Activated CD8-positive, alpha-beta memory T cell treated with anti-CD3 and anti-CD28 coated beads for 4 hours (primary cell): ENCODE data around the gene LST1.

Experiments
- DNase-seq, 2 donors: peaks; one replicate each; pipeline ENCODE4 v3.0.0-alpha.2; 2020; ENCODE audit warnings: low read depth in 2 of 2

The LST1 gene

DNA sequence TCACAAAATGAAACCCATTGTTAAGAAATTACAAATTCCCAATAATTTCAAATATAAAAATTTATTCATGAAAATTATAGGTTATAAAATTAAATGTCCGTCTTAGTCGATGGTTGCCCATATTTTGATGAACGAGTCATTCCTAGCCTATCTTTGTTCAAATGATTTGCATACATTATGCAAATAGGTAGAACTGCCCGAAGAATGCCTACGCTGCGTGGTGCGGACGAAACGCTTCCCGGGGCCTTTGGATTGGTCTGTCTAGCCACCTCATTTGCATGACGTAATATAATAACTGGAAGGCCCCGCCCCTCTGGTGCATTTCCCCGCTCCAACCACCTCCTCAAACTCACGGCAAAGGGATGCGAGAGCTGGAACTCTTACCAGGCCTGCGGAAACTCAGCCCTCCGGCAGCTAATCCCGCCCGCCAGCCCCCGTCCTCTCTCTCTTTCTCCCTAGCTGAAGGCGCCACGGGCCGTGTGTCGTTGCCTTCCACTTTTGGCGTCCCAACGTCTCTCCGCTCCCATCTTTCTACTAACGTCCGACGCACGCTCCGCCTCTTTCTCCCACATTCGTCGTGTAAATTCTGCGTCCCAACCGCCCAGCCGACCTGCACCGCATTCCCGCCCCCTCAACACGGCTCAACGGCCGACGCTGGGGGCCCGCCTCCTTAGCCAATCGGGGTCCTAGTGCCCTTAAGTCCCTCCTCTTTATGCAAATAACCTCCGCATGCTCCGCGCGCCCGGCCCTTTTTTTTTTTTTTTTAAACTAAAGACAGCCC is 33.9 kb downstream of the LST1 start:
- DNase-seq: peak; percentile 79 to 95

DNA sequence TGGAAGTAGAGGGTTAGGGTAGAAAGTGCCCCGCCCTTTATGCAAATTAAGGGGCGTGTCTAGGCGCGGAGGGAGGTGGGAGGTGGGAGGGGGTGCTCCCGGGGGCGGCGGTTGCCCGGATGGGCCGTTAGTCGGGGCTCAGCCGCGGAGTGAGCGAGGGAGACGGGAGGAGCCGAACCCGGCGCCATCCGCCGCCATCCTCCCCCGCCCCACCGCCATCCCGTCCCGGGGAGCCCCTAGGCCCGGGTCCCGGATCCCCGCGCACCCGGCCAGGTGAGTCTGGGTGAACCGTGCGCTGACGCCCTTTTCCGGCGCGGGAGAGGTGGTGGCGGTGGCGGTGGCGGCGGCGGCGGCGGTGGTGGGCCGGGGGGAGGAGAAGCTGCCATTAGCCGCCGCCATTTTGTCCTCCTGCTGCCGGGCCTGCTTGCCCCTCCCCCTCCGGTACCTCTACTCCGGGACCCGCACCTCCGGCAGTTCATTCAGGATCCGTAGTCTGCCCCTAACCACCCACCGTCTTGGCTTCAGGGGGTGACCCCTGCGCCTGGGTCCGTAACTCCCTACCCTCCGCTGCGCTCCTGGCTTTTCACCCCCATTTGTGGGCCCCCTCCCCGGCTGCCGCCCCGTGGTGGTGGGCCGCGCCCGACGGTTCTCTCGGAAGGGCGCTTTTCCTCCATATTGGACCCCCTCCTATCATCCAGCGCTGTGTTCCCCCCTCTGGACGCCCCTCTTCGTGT is 34.7 kb downstream of the LST1 start, which contains the start of gene PRRC2A:
Gene PRRC2A, plus strand, starts transcription at position 130 of the 734 bp plus-strand sequence. CDS start 2,075 bp downstream, outside the sequence.
- DNase-seq: peak; percentile 64 to 95

DNA sequence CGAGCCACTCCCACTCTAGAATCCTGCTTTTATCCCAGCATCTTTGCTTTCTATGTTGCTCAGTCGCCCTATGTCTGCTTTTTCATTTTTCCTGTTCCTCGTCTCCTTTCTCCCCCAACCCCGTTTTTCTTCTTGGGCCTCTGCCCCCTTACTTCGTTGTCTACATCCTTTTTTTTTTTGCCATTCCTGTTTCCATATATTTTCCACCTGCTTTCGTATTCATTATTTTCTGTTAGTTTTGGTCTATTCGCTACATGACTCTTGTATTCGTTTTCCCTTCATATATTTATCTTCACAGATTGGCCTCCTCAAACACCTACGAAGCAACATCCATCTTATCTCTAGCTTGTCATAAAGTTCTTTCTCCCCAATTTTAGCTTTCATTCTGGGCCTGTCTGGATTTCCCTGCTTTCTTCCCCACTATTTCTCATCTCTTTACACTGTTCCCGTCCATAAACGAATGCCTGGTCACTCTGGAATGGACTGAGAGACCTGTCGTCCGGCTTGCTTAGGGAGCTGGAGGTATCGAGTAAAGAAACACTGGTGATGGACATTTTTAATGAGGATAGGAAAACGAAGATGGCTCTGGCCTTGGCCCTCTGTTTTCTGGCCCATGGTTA is 35.4 kb downstream of the LST1 start:
- DNase-seq: no peak

DNA sequence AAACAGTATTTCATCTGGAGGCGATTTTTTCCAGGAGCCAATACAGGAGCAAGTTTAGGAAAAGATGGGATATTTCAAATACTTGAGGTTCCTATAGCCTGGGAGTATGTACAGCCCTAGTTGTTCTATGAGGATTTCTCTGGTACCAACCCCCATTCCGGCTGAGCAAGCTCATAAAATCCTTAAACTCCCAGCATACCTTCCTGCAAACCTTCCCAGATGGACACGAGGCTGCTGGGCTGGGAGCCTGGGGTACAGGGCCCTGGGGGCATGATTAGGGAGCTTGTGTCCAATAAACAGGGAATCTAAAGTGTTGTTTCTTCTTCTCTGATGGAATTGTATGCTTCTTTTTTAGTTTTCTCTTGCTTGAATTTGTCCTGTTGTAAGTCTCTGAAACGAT is 35.9 kb downstream of the LST1 start:
- no peak for DNase-seq

DNA sequence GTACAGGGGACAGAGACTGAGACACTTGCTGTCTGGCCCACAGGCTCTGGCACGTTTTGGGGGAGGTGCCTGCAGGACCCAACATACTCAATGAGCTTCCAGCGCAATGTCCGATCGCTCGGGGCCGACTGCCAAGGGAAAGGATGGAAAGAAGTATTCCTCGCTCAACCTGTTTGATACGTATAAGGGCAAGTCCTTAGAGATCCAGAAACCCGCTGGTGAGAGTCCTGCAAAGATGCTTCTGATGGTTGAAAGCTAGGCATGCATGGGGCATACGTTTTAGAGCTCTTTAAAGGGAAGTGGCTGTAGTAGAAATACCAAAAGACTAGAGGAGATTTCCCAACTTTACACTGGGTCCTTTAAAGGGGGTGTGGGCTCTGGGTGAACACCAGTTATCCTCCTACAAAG is 36.6 kb downstream of the LST1 start:
- no peak for DNase-seq

DNA sequence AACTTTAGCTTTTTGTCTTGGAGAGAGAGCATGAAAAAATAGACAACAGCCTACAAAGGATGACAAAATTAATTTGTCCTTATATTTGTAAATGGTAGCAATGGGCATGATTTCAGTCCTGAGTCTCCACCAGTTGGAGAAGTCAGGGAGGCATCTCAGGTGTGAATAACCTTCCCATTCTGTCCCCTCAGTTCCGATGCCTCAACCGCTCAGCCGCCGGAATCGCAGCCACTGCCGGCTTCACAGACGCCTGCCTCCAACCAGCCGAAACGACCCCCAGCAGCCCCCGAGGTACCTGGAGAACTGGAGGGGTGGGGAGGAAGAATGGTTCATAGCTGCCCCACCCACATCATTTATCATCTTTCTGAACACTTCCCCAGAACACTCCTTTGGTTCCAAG is 38.0 kb downstream of the LST1 start:
- DNase-seq: no peak

DNA sequence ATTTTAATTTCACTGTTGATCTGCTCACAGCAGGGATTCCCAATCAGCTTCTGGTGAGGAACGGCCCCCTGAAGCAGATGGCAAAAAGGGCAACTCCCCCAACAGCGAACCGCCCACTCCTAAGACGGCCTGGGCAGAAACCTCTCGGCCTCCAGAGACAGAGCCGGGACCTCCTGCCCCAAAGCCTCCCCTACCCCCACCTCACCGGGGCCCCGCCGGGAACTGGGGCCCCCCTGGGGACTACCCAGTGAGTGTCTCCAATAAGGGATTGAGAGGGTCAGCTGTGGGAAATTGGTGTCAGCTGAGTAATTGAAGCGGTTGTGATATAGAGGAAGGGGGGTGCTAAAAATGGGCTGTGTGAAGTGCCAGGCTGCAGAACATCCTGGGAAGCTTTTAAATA is 40.9 kb downstream of the LST1 start:
- DNase-seq: no peak

DNA sequence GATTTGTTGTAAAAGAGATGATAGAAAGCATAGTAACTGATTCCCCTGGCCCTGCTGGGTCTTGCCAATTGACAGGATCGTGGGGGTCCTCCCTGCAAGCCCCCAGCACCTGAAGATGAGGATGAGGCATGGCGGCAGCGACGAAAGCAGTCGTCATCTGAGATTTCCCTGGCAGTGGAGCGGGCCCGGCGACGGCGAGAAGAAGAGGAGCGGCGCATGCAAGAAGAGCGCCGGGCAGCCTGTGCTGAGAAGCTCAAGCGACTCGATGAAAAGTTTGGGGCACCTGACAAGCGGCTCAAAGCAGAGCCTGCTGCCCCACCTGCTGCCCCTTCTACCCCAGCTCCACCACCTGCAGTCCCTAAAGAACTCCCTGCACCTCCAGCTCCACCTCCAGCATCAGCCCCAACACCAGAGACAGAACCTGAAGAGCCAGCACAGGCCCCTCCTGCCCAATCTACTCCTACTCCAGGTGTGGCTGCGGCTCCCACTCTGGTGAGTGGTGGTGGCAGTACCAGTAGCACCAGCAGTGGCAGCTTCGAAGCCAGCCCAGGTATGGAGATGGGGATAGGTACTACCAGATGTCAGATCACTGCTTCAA is 41.7 kb downstream of the LST1 start:
- no peak for DNase-seq

DNA sequence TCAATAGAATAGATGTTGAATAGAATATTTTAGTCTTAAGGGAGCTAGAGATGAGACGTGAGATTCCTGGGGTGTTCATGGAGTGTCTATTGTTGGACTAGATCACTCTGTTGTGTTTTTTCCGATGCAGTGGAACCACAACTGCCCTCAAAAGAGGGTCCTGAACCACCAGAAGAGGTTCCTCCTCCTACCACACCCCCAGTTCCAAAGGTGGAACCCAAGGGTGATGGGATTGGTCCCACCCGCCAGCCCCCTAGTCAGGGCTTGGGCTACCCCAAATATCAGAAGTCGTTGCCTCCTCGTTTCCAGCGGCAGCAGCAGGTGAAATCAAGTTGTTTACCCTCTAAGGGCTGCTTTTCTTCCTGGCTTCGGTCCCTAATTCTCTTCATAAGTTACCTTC is 42.9 kb downstream of the LST1 start:
- no peak for DNase-seq

DNA sequence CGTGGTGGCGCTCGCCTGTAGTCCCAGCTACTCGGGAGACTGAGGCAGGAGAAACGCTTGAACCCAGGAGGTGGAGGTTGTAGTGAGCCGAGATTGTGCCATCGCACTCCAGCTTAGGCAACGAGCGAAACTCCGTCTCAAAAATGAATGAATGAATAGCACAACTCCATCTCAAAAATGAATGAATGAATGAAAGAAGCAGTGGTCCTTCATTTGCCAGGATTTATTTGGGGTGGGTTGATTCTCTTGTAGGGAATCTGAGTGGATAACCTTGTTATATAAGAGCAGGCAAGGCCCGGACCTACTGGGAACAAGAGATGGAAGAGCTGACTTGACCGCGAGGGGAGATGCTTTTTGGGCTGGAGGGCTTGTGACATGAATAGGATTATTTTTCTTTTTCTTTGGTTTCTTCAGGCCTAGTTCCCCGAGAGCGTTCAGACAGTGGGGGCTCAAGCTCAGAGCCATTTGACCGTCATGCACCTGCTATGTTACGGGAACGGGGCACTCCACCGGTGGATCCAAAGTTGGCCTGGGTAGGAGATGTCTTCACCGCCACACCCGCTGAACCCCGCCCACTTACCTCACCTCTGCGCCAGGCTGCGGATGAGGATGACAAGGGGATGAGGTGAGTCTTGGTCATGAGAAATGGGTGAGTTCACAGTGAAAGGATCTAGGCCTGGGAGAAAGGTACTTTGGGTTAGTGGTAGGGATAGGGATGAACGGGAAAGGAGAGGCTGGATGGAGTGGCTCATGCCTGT is 44.3 kb downstream of the LST1 start:
- DNase-seq: no peak

DNA sequence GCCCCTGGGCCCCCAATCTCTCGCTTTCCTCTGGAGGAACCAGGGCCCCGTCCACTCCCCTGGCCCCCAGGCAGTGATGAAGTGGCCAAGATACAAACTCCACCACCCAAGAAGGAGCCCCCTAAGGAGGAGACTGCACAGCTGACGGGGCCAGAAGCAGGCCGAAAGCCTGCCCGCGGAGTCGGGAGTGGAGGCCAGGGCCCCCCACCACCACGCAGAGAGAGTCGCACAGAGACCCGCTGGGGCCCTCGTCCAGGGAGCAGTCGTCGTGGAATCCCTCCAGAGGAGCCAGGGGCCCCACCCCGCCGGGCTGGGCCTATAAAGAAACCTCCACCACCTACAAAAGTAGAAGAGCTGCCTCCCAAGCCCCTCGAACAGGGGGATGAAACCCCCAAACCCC is 45.1 kb downstream of the LST1 start:
- DNase-seq: no peak

DNA sequence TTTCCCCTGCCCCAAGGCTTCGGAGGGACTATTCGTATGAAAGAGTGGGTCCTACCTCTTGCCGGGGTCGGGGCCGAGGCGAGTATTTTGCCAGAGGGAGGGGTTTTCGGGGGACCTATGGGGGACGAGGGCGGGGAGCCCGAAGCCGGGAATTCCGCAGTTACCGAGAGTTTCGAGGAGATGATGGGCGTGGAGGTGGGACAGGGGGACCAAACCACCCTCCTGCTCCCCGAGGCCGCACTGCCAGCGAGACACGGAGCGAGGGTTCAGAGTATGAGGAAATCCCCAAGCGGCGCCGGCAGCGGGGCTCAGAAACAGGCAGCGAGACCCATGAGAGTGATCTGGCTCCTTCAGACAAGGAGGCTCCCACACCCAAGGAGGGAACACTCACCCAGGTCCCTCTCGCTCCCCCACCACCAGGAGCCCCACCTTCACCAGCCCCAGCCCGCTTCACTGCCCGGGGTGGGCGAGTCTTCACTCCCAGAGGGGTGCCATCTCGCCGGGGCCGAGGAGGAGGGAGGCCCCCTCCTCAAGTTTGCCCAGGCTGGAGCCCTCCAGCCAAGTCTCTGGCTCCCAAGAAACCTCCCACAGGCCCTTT is 45.7 kb downstream of the LST1 start:
- no peak for DNase-seq

DNA sequence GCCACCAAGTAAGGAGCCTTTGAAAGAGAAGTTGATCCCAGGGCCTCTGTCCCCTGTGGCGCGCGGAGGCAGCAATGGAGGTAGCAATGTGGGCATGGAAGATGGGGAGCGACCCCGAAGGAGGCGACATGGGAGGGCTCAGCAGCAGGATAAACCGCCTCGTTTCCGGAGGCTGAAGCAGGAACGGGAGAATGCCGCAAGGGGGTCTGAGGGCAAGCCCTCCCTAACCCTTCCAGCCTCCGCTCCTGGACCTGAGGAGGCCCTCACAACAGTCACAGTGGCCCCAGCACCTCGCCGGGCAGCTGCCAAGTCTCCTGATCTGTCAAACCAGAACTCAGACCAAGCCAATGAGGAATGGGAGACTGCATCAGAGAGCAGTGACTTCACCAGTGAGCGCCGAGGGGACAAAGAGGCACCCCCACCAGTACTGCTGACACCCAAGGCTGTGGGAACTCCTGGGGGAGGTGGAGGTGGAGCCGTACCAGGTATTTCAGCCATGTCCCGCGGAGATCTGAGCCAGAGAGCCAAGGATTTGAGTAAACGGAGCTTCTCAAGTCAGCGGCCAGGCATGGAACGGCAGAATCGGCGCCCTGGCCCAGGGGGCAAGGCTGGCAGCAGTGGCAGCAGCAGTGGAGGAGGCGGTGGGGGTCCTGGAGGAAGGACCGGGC is 46.3 kb downstream of the LST1 start:
- no peak for DNase-seq

DNA sequence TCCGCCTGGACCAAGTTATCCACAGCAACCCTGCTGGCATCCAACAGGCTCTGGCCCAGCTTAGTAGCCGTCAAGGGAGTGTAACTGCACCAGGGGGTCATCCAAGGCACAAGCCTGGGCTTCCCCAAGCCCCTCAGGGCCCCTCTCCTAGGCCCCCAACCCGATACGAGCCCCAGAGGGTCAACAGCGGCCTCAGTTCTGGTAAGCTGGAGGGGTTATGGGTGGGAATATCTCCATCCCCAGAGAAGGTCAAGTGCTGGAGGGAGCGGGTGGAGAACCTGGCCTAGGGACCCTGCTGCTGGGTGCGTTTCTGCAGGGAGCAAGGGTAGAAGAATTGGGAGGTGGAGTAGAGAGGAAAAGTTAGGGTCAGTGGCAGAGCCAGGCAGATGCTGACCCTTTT is 47.4 kb downstream of the LST1 start:
- DNase-seq: no peak

DNA sequence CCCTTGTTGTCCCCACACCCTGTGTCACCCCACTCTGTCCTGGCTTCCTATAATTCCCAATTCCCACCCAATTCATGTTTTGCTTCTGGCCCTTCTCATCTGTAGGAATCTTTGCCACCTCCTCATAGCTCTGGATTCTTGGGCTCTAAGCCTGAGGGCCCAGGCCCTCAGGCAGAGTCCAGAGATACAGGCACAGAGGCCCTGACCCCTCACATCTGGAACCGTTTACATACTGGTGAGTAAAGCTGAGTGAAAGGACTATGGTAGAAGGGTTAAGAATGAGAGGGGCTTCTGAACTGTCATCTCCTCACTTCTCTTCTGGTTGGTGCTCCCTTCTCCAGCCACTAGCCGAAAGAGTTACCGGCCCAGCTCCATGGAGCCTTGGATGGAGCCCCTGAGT is 48.1 kb downstream of the LST1 start:
- DNase-seq: no peak

DNA sequence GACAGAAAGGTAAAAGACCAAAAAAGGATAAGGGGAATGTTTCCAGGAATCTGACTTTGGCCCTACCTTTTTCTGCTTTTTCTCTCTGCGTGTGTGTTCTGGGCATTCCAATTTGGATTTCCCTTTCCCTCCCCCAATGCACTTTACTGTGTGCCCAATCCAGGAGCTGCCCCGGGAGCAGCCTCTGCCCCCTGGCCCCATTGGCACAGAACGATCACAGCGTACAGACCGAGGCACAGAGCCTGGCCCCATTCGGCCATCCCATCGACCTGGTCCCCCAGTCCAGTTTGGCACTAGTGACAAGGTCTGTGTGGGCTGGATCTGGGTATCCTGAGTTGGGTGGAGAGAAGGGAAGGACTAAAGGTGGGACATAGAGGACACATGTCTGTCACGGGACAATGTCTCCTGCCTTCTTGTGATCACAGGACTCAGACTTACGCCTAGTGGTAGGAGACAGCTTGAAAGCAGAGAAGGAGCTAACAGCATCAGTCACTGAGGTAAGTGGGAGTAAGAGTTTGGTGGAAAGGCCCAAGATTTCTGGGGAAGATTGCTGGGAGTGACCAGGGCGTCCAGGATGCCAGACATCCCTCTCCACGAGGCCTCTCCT is 49.0 kb downstream of the LST1 start:
- DNase-seq: no peak

DNA sequence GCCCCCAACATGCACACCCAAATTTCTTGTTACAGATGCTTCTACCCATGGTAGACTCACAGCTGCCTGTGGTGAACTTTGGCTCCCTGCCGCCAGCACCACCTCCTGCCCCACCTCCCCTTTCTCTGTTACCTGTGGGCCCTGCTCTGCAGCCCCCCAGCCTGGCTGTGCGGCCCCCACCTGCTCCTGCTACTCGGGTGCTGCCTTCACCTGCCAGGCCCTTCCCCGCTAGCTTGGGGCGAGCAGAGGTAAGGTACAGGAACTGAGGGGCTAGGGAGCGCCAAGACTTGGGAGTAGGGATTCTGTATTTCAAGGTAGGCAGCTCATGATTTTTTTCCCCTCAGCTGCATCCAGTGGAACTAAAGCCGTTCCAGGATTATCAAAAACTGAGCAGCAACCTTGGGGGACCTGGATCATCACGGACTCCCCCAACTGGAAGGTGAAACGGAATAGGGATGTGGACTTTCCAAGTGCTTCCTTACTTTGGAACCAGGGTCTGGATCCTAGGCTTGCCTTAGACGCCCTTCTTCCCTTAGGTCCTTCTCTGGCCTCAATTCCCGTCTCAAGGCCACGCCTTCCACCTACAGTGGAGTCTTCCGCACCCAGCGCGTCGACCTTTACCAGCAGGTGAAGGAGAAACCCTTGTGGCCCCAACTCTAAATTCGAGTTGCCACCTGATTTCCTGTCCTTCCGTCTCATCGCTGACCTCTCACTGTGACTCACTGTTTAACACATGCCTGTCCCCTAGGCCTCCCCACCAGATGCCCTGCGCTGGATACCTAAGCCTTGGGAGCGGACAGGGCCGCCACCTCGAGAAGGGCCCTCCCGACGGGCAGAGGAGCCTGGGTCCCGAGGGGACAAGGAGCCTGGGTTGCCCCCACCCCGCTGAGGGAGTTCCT is 50.9 kb downstream of the LST1 start:
- no peak for DNase-seq
